ENCODE data around the gene TRMT61A. TPM values are rescaled to one million over a fixed set of nuclear protein-coding genes. Genes with fewer than 3 reads are reported as not detected.

TRMT61A gene
- total RNA-seq, 2 donors from 2014 or later, result 4.4 to 7.4 TPM

DNA sequence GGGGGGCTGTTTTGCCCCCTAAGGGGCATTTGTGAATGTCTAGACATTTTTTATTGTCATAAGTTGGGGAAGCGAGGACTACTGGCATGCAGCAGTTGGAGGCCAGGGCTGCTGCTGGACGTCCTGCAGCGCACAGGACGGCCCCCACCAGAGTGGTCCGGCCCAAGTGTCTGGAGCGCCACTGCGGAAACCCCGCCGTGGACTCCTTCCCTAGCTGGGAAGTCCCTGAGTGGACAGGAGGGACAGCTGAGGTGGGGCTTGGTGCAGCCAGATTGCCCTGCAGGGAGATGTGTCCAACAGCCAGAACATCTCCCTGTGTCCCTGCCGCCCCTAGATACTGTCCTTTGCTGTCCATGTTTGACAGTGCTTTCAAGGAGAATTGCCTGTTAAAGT lies 11.8 kb upstream of the TRMT61A start:
- DNase-seq (ENCODE audit: low spot score), result no peak
- peaks cover 0 to 85% of the 10 kb centered on the region in 2 donors for H3K4me1 ChIP-seq
- H3K27me3 ChIP-seq, result no peaks in the 10 kb centered on the region
- peaks cover 4% of the 10 kb centered on the region for H3K36me3 ChIP-seq
- TF ChIP-seq, protein P1, sequence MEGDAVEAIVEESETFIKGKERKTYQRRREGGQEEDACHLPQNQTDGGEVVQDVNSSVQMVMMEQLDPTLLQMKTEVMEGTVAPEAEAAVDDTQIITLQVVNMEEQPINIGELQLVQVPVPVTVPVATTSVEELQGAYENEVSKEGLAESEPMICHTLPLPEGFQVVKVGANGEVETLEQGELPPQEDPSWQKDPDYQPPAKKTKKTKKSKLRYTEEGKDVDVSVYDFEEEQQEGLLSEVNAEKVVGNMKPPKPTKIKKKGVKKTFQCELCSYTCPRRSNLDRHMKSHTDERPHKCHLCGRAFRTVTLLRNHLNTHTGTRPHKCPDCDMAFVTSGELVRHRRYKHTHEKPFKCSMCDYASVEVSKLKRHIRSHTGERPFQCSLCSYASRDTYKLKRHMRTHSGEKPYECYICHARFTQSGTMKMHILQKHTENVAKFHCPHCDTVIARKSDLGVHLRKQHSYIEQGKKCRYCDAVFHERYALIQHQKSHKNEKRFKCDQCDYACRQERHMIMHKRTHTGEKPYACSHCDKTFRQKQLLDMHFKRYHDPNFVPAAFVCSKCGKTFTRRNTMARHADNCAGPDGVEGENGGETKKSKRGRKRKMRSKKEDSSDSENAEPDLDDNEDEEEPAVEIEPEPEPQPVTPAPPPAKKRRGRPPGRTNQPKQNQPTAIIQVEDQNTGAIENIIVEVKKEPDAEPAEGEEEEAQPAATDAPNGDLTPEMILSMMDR (IDR thresholded peaks at IDR 0.05), result no peak
- H3K4me3 ChIP-seq, result no peak overlapping the region
- no peaks in the 10 kb centered on the region for H3K9me3 ChIP-seq
- peak overlapping the region; percentile 45 to 84 for H3K27ac ChIP-seq

DNA sequence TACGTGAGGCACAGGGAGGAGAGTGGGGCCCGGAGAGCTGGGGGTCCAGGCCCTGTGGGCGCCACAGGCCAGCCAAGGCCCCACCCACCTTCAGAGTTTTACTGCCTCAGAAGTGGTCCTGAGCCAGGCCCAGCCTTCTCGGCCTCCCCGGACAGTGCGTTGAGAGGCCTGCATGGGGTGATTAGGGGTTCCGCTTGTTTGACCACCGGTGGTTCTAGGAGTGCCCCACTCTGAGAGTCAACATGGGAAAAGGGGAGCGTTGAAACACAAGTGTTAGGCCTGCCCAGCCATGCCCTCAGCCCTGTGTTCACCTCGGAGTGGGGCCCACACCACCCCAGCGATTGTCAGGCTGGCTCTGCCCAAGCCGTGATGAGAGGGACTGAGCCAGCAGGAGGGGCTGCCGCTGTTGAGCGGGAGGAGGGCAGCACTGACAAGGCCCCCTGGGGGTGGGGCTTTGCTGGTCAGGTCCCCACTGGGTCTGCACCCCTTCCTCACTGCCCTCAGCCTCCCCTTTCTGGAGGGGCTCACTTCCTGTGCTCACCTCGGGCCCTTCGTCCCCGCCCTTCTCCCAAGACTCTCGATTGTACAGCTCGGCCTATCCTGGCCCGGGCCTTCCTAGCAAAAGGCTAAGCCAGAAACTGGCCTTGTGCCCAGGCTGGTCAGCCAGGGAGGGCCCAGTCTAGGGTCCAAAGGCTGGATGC lies 11.1 kb upstream of the TRMT61A start:
- DNase-seq (ENCODE audit: low spot score), result no peak

DNA sequence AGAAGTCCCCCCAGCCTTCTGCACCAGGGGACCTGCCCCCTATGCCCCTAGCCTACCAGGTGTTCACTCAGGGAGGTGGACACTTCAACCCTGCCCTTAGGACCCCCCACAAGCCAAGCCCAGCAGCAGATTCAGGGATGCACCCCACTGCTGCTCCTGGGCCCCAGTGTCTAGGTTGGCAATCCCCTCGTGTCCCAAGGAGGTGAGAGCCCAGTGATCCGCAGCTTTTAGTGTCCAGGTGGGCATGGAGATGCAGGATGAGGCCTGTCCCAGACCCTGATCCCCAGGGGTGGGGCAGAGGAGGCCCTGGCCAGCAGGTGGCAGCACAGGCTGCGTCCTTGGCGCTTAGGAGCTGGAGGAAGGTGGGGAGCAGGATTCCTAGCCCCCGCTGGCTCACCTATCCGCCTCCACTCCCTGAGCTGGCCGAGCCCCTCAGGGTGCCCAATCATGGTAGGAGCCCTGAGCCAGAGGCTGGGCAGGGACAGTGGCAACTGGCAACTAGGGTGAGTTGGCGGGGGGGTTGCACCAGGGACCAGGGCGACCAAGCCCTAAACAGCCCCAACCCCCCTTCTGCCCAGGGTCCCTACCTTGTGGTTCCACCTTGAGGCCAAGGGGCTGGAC lies 10.5 kb upstream of the TRMT61A start:
- H3K27ac ChIP-seq, result peak overlapping the region; percentile 45 to 84
- no peaks in the 10 kb centered on the region for H3K9me3 ChIP-seq
- TF ChIP-seq, protein P1 (IDR thresholded peaks at IDR 0.05), result peak; percentile 90 to 95
- DNase-seq (ENCODE audit: low spot score), result no peak
- H3K36me3 ChIP-seq, result peaks cover 4% of the 10 kb centered on the region
- no peaks in the 10 kb centered on the region for H3K27me3 ChIP-seq
- H3K4me3 ChIP-seq, result no peak overlapping the region
- peaks cover 0 to 81% of the 10 kb centered on the region in 2 donors for H3K4me1 ChIP-seq

More for the DNA sequence above, 11.1 kb upstream of the TRMT61A start:
- TF ChIP-seq, protein P1 (IDR thresholded peaks at IDR 0.05), result no peak
- no peaks in the 10 kb centered on the region for H3K9me3 ChIP-seq
- peaks cover 4% of the 10 kb centered on the region for H3K36me3 ChIP-seq
- no peaks in the 10 kb centered on the region for H3K27me3 ChIP-seq
- no peak overlapping the region for H3K4me3 ChIP-seq
- H3K4me1 ChIP-seq, result peaks cover 0 to 83% of the 10 kb centered on the region in 2 donors
- H3K27ac ChIP-seq, result peak overlapping the region; percentile 45 to 84

DNA sequence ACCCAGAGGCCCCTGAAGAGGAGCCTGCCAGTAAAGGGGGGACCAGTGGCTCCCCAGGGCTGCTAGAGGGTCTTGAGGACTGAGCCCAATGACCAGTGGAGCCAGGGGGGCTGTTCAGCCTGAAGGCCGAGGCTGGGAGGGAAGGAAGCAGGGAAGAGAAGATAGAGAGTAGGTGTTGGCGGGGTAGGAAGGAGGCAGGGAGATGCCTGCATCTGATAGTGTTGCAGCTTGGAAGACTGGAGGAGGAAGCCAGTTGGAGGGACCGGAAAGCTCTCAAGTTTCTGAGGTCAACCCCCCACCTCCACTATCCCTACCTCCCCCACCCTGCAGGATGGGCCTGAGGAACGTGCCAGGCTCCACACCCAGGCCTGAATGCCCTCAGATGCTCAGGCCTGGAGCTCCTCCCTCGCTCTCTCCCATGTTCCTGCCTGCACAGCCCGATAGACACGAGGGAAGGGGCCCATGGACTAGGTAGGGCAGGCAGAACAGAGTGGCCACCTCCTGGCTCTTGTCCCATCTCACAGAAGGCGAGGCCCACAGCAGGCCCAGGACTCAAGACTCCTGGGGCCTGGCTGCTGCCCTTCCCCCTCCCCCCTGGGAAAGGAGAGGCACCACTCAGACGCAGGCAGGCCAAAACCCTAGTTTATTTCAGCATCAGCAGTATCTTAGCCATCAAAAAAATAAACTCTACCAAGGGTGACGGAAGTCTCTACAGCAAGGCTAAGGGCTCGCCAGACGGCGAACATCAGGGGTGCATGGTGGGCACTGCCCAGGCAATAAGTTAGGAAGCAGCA lies 9.8 kb upstream of the TRMT61A start:
- peak overlapping the region in 1 of 2 donors; percentile 84 for H3K27ac ChIP-seq
- no peak overlapping the region for H3K4me3 ChIP-seq
- peaks cover 0 to 76% of the 10 kb centered on the region in 2 donors for H3K4me1 ChIP-seq
- no peaks in the 10 kb centered on the region for H3K27me3 ChIP-seq
- H3K9me3 ChIP-seq, result no peaks in the 10 kb centered on the region
- H3K36me3 ChIP-seq, result peaks cover 4% of the 10 kb centered on the region
- TF ChIP-seq, protein P1 (IDR thresholded peaks at IDR 0.05), result no peak
- DNase-seq (ENCODE audit: low spot score), result no peak

DNA sequence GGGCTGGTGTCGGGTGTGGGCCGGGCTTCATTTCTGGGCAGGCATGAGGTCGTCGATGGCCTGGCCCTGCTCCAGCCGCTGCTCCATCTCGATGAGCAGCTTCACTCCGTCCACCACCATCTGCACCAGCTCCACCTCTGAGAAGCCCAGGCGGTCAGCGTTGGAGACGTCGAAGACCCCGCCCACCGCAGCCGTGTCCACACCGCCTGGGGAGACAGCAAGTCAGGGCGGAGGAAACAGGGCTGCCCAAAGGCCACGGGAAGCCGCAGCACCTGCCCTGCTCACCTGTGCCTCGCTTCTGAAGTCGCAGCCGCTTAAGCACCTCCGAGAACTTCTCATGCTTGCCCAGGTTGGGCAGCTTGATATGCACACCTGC lies 9.2 kb upstream of the TRMT61A start:
- H3K4me3 ChIP-seq, result no peak overlapping the region
- no peaks in the 10 kb centered on the region for H3K27me3 ChIP-seq
- peak overlapping the region; percentile 84 to 90 for H3K27ac ChIP-seq
- H3K36me3 ChIP-seq, result peaks cover 4% of the 10 kb centered on the region
- DNase-seq (ENCODE audit: low spot score), result no peak
- H3K9me3 ChIP-seq, result no peaks in the 10 kb centered on the region
- TF ChIP-seq, protein P1 (IDR thresholded peaks at IDR 0.05), result no peak
- H3K4me1 ChIP-seq, result peaks cover 0 to 81% of the 10 kb centered on the region in 2 donors

Data from right atrium auricular region (tissue), 2 donors.